Adrenal gland (tissue), 12 donors: ENCODE data around the gene PRICKLE4. TPM values are rescaled to one million over a fixed set of nuclear protein-coding genes. Genes with fewer than 3 reads are reported as not detected.
"Not testable (repeated sequence)": the region's sequence is repeated elsewhere in the genome, so short reads cannot be mapped to it uniquely, and the experiment has no call there.

Experiments
- DNase-seq, 7 donors: peaks; one replicate each; pipeline ENCODE4 v3.0.0-alpha.2; 2019 to 2020
- H3K27ac ChIP-seq, 5 donors: fragments of 200-600 bp; sonication (generic) in 4 of 5; 1 replicate in 3 of 5; 2 replicates in 2 of 5; pipeline versions ENCODE4 v1.5.1 to v1.8.0; 2016 to 2020; ENCODE audit warnings: mild to moderate bottlenecking in 1 of 5
- H3K27me3 ChIP-seq: fragments of 200-600 bp; 2 replicates; pipeline ENCODE4 v1.8.0; 2021
- H3K36me3 ChIP-seq, 2 donors: fragments of 200-600 bp; replicated peaks in 1 of 2; 1 replicate in 1 of 2; 2 replicates in 1 of 2; pipeline versions ENCODE4 v1.5.1 to v1.8.0; 2018 to 2022
- H3K4me1 ChIP-seq, 2 donors: fragments of 200-600 bp; replicated peaks in 1 of 2; 1 replicate in 1 of 2; 2 replicates in 1 of 2; pipeline versions ENCODE4 v1.5.1 to v1.8.0; 2018 to 2021
- H3K4me3 ChIP-seq, 4 donors: fragments of 200-600 bp; sonication (generic) in 3 of 4; one replicate each; pipeline ENCODE4 v1.5.1; 2016 to 2018
- H3K9me3 ChIP-seq, 3 donors: fragments of 200-600 bp; sonication (generic) in 1 of 3; replicated peaks in 1 of 3; 1 replicate in 2 of 3; 2 replicates in 1 of 3; pipeline versions ENCODE4 v1.5.1 to v1.8.0; 2016 to 2021
- CTCF ChIP-seq, 6 experiments: fragments of 450-650 bp in 4 of 6; fragments of 200-600 bp in 2 of 6; sonication (generic) in 1 of 6; IDR thresholded peaks; 1 replicate in 5 of 6; 2 replicates in 1 of 6; pipeline versions ENCODE4 v1.5.1 to v1.8.0; 2016 to 2021; ENCODE audit warnings: antibody characterized with exemption in 6 of 6, mild to moderate bottlenecking in 2 of 6, moderate library complexity in 1 of 6
- POLR2A ChIP-seq, 2 donors: fragments of 450-650 bp; IDR thresholded peaks; one replicate each; pipeline ENCODE4 v1.6.1; 2017; ENCODE audit warnings: antibody characterized with exemption in 2 of 2, mild to moderate bottlenecking in 2 of 2, moderate library complexity in 1 of 2
- WGBS, 4 donors: extraction: QIAGEN DNeasy Blood & Tissue Kit in 2 of 4; methylation state at CpG; one replicate each; pipeline versions ENCODE4 v1.1.5 to v1.1.7; 2013 to 2017; 5-methylcytosine and 5-hydroxymethylcytosine counted together
- intact Hi-C, 2 donors: fragments of 100-400 bp; cut with DNase I; formaldehyde crosslinking; loops; one replicate each; pipeline versions ENCODE4 v1.14.1 to v1.15.0; 2022 to 2023
- polyA plus RNA-seq, 3 donors: library from polyadenylated mRNA; stranded (reverse); fragments of 200-250 nt in 2 of 3; fragments of 350-450 nt in 1 of 3; fragmentation: Illumina TruSeq in 1 of 3; extraction: RNeasy Lipid Tissue Mini Kit (QIAGEN cat#74804) in 1 of 3; gene quantifications; one replicate each; pipeline ENCODE4 v1.2.3, GENCODE V29; 2013 to 2014
- total RNA-seq, 9 donors: library from RNA; depleted of rRNA in 4 of 9; stranded (reverse); fragments of >200 nt in 4 of 9; fragments of 120-200 nt in 1 of 9; fragmentation: NEBNext Ultra II Directional in 1 of 9; extraction: Animal tissue kit (Norgen Biotek cat#: 25700) in 1 of 9; gene quantifications; one replicate each; pipeline versions ENCODE4 v1.1.0 to v1.2.4, GENCODE V29; 2013 to 2023
- donor health status: healthy with polysubstance abuse.
- donor health status: Bipolar disorder and iron deficiency.
- donor health status: DM: yes; HTN: yes; CAD: no.
- donor health status: DM: no; HTN: no; CAD: no.
- donor health status: DM: no; HTN: no; CAD: no.
- donor health status: DM: yes; HTN: yes; CAD: no.

PRICKLE4 gene
- total and polyA plus RNA-seq, 12 donors: 0.28 to 7.1 (median 3.8) TPM; not detected in 2

GRCh38 chr6:41758641-41759035, 21.9 kb upstream of the PRICKLE4 start:
- intact Hi-C loops: no loop called here
- WGBS, 4 donors: 86 to 91% (median 88%) methylated on average over 6 of the region's 6 CpGs
- DNase-seq: no peak

GRCh38 chr6:41759106-41759904, 21.3 kb upstream of the PRICKLE4 start:
- intact Hi-C loops: no loop called here
- Histone ChIP-seq H3K9me3 (no peaks in the 10 kb centered on the region), H3K27me3 (no peaks in the 10 kb centered on the region), H3K36me3 (no peaks in the 10 kb centered on the region), H3K27ac (no peak overlapping the region), H3K4me1 (no peaks in the 10 kb centered on the region), H3K4me3 (no peak overlapping the region)
- DNase-seq: no peak
- WGBS, 4 donors: 91 to 94% (median 93%) methylated on average over 7 to 13 of the region's 13 CpGs
- no peak for TF ChIP-seq CTCF (IDR thresholded peaks at IDR 0.05)

More at GRCh38 chr6:41758641-41759035, 21.9 kb upstream of the PRICKLE4 start:
- no peak for TF ChIP-seq CTCF (IDR thresholded peaks at IDR 0.05)
- no peak for TF ChIP-seq POLR2A (IDR thresholded peaks at IDR 0.05)
- Histone ChIP-seq H3K36me3 (no peaks in the 10 kb centered on the region), H3K9me3 (no peaks in the 10 kb centered on the region), H3K4me3 (no peak overlapping the region), H3K27me3 (no peaks in the 10 kb centered on the region), H3K4me1 (no peaks in the 10 kb centered on the region), H3K27ac (no peak overlapping the region)

GRCh38 chr6:41759905-41760579, 20.5 kb upstream of the PRICKLE4 start:
- H3K4me1 ChIP-seq: no peaks in the 10 kb centered on the region
- no peaks in the 10 kb centered on the region for H3K27me3 ChIP-seq
- no peaks in the 10 kb centered on the region for H3K9me3 ChIP-seq
- DNase-seq: no peak
- WGBS, 4 donors: 70 to 100% (median 85%) methylated on average over 2 of the region's 2 CpGs
- H3K4me3 ChIP-seq: no peak overlapping the region
- intact Hi-C loops: no loop called here
- H3K36me3 ChIP-seq: no peaks in the 10 kb centered on the region
- no peak for TF ChIP-seq POLR2A (IDR thresholded peaks at IDR 0.05)
- TF ChIP-seq CTCF (IDR thresholded peaks at IDR 0.05): no peak
- H3K27ac ChIP-seq: no peak overlapping the region

DNA sequence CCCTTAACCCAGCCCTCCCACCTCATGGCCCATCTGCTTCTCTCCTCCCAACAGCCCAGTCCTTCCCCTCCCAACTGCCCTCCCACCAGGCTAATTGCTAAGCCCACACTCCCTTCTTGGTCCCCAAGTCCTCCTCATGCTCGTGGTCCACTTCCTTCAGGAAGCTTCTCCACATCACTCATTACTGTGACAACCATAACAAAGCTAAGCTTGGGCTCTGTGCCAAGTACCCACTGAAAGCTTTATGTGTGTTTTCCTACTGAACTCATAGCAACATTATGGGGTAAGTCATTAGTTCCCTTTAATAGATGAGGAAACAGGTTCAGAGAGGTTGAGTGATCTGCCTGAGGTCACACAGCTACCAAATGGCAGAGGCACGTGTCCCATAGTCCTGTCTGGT, 17.1 kb upstream of the PRICKLE4 start:
- peaks cover 0 to 10% of the 10 kb centered on the region in 2 donors for H3K4me1 ChIP-seq
- no peak overlapping the region for H3K27ac ChIP-seq
- H3K4me3 ChIP-seq: no peak overlapping the region
- no peak for TF ChIP-seq CTCF (IDR thresholded peaks at IDR 0.05)
- no peak for TF ChIP-seq POLR2A (IDR thresholded peaks at IDR 0.05)
- no peaks in the 10 kb centered on the region for H3K27me3 ChIP-seq
- intact Hi-C loops: no loop called here
- H3K36me3 ChIP-seq: no peaks in the 10 kb centered on the region
- WGBS, 4 donors: 0 to 30% (median 18%) methylated on average over 1 to 2 of the region's 2 CpGs
- DNase-seq: no peak
- H3K9me3 ChIP-seq: no peaks in the 10 kb centered on the region

DNA sequence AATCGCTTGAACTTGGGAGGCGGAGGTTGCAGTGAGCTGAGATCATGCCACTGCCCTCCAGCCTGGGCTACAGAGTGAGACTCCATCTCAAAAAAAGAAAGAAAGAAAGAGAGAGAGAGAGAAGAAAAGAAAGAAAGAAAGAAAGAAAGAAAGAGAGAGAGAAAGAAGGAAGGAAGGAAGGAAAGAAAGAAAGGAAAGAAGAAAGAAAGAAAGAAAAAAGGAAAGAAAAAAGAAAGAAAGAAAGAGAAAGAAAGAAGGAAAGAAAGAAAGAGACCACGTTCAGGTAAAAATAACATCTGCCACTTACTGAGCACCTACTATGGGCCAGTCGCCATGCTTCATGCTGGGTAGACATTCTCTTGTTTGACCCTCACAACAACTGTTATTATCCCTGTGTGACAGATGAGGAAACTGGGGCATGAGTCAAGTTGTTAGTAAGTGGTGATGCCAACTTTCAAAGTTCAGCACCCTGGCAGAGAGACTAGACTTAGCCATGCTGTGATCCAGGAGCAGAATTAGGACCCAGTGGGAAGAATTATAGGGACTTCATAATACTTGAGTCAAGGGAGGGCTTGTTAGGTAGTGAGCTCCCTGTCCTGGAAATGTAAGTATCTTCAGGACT, 14.4 kb upstream of the PRICKLE4 start:
- peak overlapping the region in 1 of 5 donors; percentile 82 for H3K27ac ChIP-seq
- 78 to 96% (median 88%) methylated on average over 4 of the region's 4 CpGs for WGBS, 4 donors

More for the DNA sequence above, 14.4 kb upstream of the PRICKLE4 start:
- intact Hi-C loops, H3K4me3 ChIP-seq, H3K27me3 ChIP-seq, H3K4me1 ChIP-seq, DNase-seq, H3K9me3 ChIP-seq: not testable (repeated sequence)
- peaks cover 0 to 20% of the 10 kb centered on the region in 2 donors for H3K36me3 ChIP-seq
